ENCODE data around the gene LYPD6. TPM values are rescaled to one million over a fixed set of nuclear protein-coding genes. Genes with fewer than 3 reads are reported as not detected.

Gene LYPD6
- total RNA-seq, 4 donors from 2014 or later = 0.31 to 4.0 (median 3.0) TPM

GRCh38 chr2:149472413-149472812, 142.0 kb downstream of the LYPD6 start:
- Histone ChIP-seq H3K36me3 (no peaks in the 10 kb centered on the region), H3K9me3 (no peaks in the 10 kb centered on the region), H3K27me3 (no peaks in the 10 kb centered on the region), H3K4me3 (no peak overlapping the region), H3K27ac (no peak overlapping the region), H3K4me1 (no peaks in the 10 kb centered on the region)
- no peak for TF ChIP-seq EP300 (IDR thresholded peaks at IDR 0.05)
- TF ChIP-seq POLR2AphosphoS5 (IDR thresholded peaks at IDR 0.05) = no peak
- TF ChIP-seq POLR2A (IDR thresholded peaks at IDR 0.05) = no peak
- TF ChIP-seq CTCF (IDR thresholded peaks at IDR 0.05) = no peak
- no peak for ATAC-seq
- WGBS, 2 donors (ENCODE audit: low coverage in 1 of 2) = 80 to 94% methylated on average over 2 of the region's 2 CpGs

- no peak overlapping the region for H3K4me3 ChIP-seq
- 67 to 86% methylated on average over 1 of the region's 1 CpG for whole genome bisulfite sequencing, 2 donors (ENCODE audit: low coverage in 1 of 2)
- ATAC-seq = no peak
- TF ChIP-seq EP300 (IDR thresholded peaks at IDR 0.05) (no peak), POLR2AphosphoS5 (IDR thresholded peaks at IDR 0.05) (no peak), CTCF (IDR thresholded peaks at IDR 0.05) (no peak), POLR2A (IDR thresholded peaks at IDR 0.05) (no peak)
- no peaks in the 10 kb centered on the region for H3K4me1 ChIP-seq
- H3K36me3 ChIP-seq = no peaks in the 10 kb centered on the region
- H3K27ac ChIP-seq = no peak overlapping the region
- no peaks in the 10 kb centered on the region for H3K27me3 ChIP-seq
- H3K9me3 ChIP-seq = no peaks in the 10 kb centered on the region
These were observed 142.7 kb downstream of the LYPD6 start for GRCh38 chr2:149473068-149473467.

- no peak for ATAC-seq
- no peaks in the 10 kb centered on the region for H3K36me3 ChIP-seq
- TF ChIP-seq EP300 (IDR thresholded peaks at IDR 0.05) (no peak), POLR2AphosphoS5 (IDR thresholded peaks at IDR 0.05) (no peak), CTCF (IDR thresholded peaks at IDR 0.05) (no peak), POLR2A (IDR thresholded peaks at IDR 0.05) (no peak)
- no peak overlapping the region for H3K4me3 ChIP-seq
- H3K4me1 ChIP-seq = no peaks in the 10 kb centered on the region
- H3K27ac ChIP-seq = no peak overlapping the region
- no peaks in the 10 kb centered on the region for H3K9me3 ChIP-seq
- H3K27me3 ChIP-seq = no peaks in the 10 kb centered on the region
These were observed 143.1 kb downstream of the LYPD6 start for GRCh38 chr2:149473521-149473920.

- H3K27ac ChIP-seq = no peak overlapping the region
- no peaks in the 10 kb centered on the region for H3K9me3 ChIP-seq
- no peaks in the 10 kb centered on the region for H3K36me3 ChIP-seq
- H3K4me1 ChIP-seq = no peaks in the 10 kb centered on the region
- TF ChIP-seq CTCF (IDR thresholded peaks at IDR 0.05) (no peak), POLR2AphosphoS5 (IDR thresholded peaks at IDR 0.05) (no peak), EP300 (IDR thresholded peaks at IDR 0.05) (no peak), POLR2A (IDR thresholded peaks at IDR 0.05) (no peak)
- peaks cover 3% of the 10 kb centered on the region for H3K27me3 ChIP-seq
- WGBS, 2 donors (ENCODE audit: low coverage in 1 of 2) = 100% methylated on average over 1 of the region's 4 CpGs; no CpG with 5 or more reads in 1 of the 2 donors
- ATAC-seq = no peak
- no peak overlapping the region for H3K4me3 ChIP-seq
These were observed 152.7 kb downstream of the LYPD6 start for GRCh38 chr2:149483004-149483605.

GRCh38 chr2:149486664-149487063, 156.3 kb downstream of the LYPD6 start:
- ATAC-seq = no peak
- TF ChIP-seq EP300 (IDR thresholded peaks at IDR 0.05) (no peak), CTCF (IDR thresholded peaks at IDR 0.05) (no peak)
- no peaks in the 10 kb centered on the region for H3K36me3 ChIP-seq
- H3K27me3 ChIP-seq = peaks cover 9% of the 10 kb centered on the region
- H3K9me3 ChIP-seq = no peaks in the 10 kb centered on the region
- H3K27ac ChIP-seq = no peak overlapping the region
- peaks cover 0 to 3% (median 0%) of the 10 kb centered on the region in 3 donors for H3K4me1 ChIP-seq
- 76 to 88% methylated on average over 2 to 3 of the region's 3 CpGs for WGBS, 2 donors (ENCODE audit: low coverage in 1 of 2)
- no peak overlapping the region for H3K4me3 ChIP-seq

Measured in gastroesophageal sphincter (tissue), 4 donors.